ENCODE results near the gene HMCN2. TPM values are rescaled to one million over a fixed set of nuclear protein-coding genes. Genes with fewer than 3 reads are reported as not detected.
"Not testable (repeated sequence)": the region's sequence is repeated elsewhere in the genome, so short reads cannot be mapped to it uniquely, and the experiment has no call there.

The HMCN2 gene
- polyA plus RNA-seq, 2 of the 4 experiments (the other 2 are of a cell fraction) = 0.01 TPM; not detected in 1

DNA sequence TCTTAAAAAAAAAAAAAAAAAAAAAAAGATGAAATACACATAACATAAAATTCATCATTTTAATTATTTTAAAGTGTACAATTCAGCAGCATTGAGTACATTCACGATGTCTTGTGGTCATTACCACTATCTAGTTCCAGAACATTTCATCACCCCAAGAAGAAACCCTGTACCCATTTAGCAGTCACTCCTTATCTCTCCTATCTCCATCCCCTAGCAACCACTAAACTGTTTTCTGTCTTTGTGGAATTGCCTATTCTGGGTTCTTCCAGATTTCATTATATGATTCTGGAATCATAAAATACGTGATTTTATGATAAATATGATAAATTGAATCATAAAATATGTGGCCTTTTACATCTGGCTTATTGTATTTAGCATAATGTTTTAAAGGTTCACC, 8.9 kb upstream of the HMCN2 start:
- POLR2A ChIA-PET = no interaction called here
- H3K27ac ChIP-seq = no peak overlapping the region
- 30% methylated on average over 2 of the region's 2 CpGs for WGBS (ENCODE audit: missing lambda C conversion rate)
- H3K4me1 ChIP-seq = no peaks in the 10 kb centered on the region
- TF ChIP-seq ZFP36 (IDR thresholded peaks at IDR 0.05; ENCODE audit: borderline replicate concordance, partially characterized antibody) (no peak), HEYL (CRISPR knock-in tag; IDR thresholded peaks at IDR 0.05) (no peak), SREBF2 (IDR thresholded peaks at IDR 0.05) (no peak), HOXB5 (CRISPR knock-in tag; IDR thresholded peaks at IDR 0.05) (no peak), CEBPB (IDR thresholded peaks at IDR 0.05) (no peak), HDAC2 (IDR thresholded peaks at IDR 0.05) (no peak), FOSL2 (IDR thresholded peaks at IDR 0.05) (no peak), FOSL2 (CRISPR knock-in tag; IDR thresholded peaks at IDR 0.05) (no peak), NR3C1 (IDR thresholded peaks at IDR 0.05) (no peak), ZC3H11A (IDR thresholded peaks at IDR 0.05) (no peak), MAFK (IDR thresholded peaks at IDR 0.05; ENCODE audit: partially characterized antibody) (no peak), JUN (IDR thresholded peaks at IDR 0.05) (no peak), PHF8 (IDR thresholded peaks at IDR 0.05; ENCODE audit: borderline replicate concordance, low read depth) (no peak), KDM5A (IDR thresholded peaks at IDR 0.05) (no peak), MAZ (IDR thresholded peaks at IDR 0.05; ENCODE audit: borderline replicate concordance, low read depth, low read length) (no peak), CTCF (IDR thresholded peaks at IDR 0.05) (no peak), EP300 (IDR thresholded peaks at IDR 0.05) (no peak), EHMT2 (IDR thresholded peaks at IDR 0.05; ENCODE audit: low read depth) (no peak), CHD2 (IDR thresholded peaks at IDR 0.05; ENCODE audit: low read length, partially characterized antibody) (no peak)
- TF ChIP-seq, protein P1, sequence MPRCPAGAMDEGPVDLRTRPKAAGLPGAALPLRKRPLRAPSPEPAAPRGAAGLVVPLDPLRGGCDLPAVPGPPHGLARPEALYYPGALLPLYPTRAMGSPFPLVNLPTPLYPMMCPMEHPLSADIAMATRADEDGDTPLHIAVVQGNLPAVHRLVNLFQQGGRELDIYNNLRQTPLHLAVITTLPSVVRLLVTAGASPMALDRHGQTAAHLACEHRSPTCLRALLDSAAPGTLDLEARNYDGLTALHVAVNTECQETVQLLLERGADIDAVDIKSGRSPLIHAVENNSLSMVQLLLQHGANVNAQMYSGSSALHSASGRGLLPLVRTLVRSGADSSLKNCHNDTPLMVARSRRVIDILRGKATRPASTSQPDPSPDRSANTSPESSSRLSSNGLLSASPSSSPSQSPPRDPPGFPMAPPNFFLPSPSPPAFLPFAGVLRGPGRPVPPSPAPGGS (IDR thresholded peaks at IDR 0.05) = no peak
- H3K4me2 ChIP-seq = no peak overlapping the region
- DNase-seq (ENCODE audit: low read depth in 1 of 2, low spot score in 1 of 2) (no peak), FAIRE-seq (no peak), ATAC-seq (no peak)
- H3K9me3 ChIP-seq = peaks cover 3% of the 10 kb centered on the region; the same call in 1 of the 3 replicates
- H3K4me3 ChIP-seq = no peak overlapping the region
- CTCF ChIA-PET = interaction anchor here (0.6 to 5.6 kb wide), 3 partner anchors 14 to 595 kb away, joined by 3 to 46 read pairs (median 6); no protein-coding TSS in a partner anchor

DNA sequence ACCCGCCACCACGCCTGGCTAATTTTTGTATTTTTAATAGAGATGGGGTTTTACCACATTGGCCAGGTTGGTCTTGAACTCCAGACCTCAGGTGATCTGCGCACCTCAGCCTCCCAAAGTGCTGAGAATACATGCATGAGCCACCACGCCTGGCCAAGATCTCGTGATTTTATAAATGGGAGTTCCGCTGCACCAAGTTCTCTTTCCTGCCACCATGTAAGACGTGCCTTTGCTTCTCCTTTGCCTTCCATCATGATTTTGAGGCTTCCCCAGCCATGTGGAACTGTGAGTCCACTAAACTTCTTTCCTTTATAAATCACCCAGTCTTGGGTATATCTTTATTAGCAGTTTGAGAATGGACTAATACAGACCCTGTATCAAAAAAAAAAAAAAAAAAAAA, 7.4 kb upstream of the HMCN2 start:
- H3K4me1 ChIP-seq; POLR2A ChIA-PET; H3K27ac ChIP-seq; H3K9me3 ChIP-seq; FAIRE-seq; H3K4me2 ChIP-seq; H3K4me3 ChIP-seq; ATAC-seq; DNase-seq (ENCODE audit: low read depth in 1 of 2, low spot score in 1 of 2): not testable (repeated sequence)
- CTCF ChIA-PET = interaction anchor here (0.6 to 2.8 kb wide), 3 partner anchors 16 to 95 kb away, joined by 3 to 25 read pairs (median 6); no protein-coding TSS in a partner anchor
- WGBS (ENCODE audit: missing lambda C conversion rate) = 55% methylated on average over 7 of the region's 7 CpGs

GRCh38 chr9:130259044-130259443, 6.5 kb upstream of the HMCN2 start:
- H3K4me3 ChIP-seq = no peak overlapping the region
- TF ChIP-seq FOSL2 (IDR thresholded peaks at IDR 0.05) (no peak), FOSL2 (CRISPR knock-in tag; IDR thresholded peaks at IDR 0.05) (no peak), ZNF302 (CRISPR knock-in tag; IDR thresholded peaks at IDR 0.05) (no peak), REST (IDR thresholded peaks at IDR 0.05) (no peak), HOXB5 (CRISPR knock-in tag; IDR thresholded peaks at IDR 0.05) (no peak), FOSB (CRISPR knock-in tag; IDR thresholded peaks at IDR 0.05) (no peak), NR3C1 (IDR thresholded peaks at IDR 0.05) (no peak)
- TF ChIP-seq, protein P2, sequence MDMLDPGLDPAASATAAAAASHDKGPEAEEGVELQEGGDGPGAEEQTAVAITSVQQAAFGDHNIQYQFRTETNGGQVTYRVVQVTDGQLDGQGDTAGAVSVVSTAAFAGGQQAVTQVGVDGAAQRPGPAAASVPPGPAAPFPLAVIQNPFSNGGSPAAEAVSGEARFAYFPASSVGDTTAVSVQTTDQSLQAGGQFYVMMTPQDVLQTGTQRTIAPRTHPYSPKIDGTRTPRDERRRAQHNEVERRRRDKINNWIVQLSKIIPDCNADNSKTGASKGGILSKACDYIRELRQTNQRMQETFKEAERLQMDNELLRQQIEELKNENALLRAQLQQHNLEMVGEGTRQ (IDR thresholded peaks at IDR 0.05) = no peak
- WGBS (ENCODE audit: missing lambda C conversion rate) = 28% methylated on average over 4 of the region's 4 CpGs
- H3K27ac ChIP-seq = no peak overlapping the region
- H3K9me3 ChIP-seq = peaks cover 3% of the 10 kb centered on the region; the same call in 1 of the 3 replicates
- H3K4me1 ChIP-seq = no peaks in the 10 kb centered on the region
- CTCF ChIA-PET = interaction anchor here (0.6 to 2.8 kb wide), 3 partner anchors 17 to 173 kb away, joined by 4 to 25 read pairs (median 6); no protein-coding TSS in a partner anchor
- FAIRE-seq (no peak), ATAC-seq (no peak), DNase-seq (ENCODE audit: low read depth in 1 of 2, low spot score in 1 of 2) (no peak)
- POLR2A ChIA-PET = no interaction called here
- no peak overlapping the region for H3K4me2 ChIP-seq
